ENCODE measurements around the gene CHST11. TPM values are rescaled to one million over a fixed set of nuclear protein-coding genes. Genes with fewer than 3 reads are reported as not detected.

Gene CHST11
- total and polyA plus RNA-seq, 2 of the 4 experiments (the other 2 are of a cell fraction), result 1.4 to 2.7 TPM

DNA sequence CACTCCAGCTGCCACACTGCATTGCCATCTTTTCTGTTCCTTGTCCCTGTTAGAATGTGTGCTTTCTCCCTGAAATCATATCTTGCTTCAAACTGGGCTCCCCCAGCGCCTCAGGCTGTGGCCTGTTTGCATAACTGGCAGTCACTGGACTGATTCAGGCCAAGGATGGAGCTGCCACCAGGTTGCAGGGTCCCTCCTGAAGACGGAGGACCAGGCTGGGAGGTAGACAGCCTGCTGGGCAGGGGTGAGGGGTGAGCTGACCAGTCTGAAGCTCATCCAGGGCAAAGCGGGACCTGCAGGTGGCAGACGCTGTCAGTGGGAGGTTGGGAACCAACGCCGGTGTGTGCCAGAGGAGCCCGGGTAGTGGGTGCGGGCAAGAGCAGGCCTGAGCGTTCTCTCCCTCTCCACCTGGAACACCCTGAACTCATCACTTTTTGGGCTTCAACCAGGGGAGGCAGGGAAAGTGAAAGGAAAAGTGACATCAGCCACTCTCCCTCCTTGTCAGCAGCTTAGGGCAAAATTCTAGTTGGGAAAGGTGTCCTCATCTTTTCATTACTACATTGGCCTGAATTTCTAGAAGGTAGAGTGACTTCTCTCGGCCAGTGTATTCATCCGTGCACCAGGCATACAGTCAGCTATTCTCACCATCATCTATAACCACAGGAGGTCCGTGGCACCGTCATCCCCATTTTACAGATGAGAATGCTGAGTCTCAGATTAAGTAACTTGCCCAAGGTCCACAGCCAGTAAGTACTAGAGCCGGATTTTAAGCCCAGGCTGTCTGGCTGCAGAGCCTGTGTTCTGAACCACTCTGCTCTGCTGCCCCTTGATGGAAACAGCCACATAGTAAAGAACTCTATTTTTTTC, 282.3 kb downstream of the CHST11 start:
- Histone ChIP-seq H2AK9ac (replicated peaks; ENCODE audit: low read depth, low read length, poor library complexity) (no peak overlapping the region), H2BK20ac (ENCODE audit: low read depth, low read length) (no peak overlapping the region), H4K8ac (ENCODE audit: low read depth in 2 of 2, low read length in 2 of 2) (no peak overlapping the region), H4K20me1 (ENCODE audit: insufficient read depth, low read length) (no peaks in the 10 kb centered on the region; the same call in 1 of the 2 replicates), H3K79me1 (ENCODE audit: low read depth in 1 of 2, low read length in 2 of 2) (no peaks in the 10 kb centered on the region), H3K9me3 (ENCODE audit: control insufficient read depth, insufficient read depth, low read length) (no peaks in the 10 kb centered on the region), H3K4me2 (ENCODE audit: low read depth, low read length) (no peak overlapping the region), H3K9ac (ENCODE audit: low read depth, low read length) (no peak overlapping the region), H3K4ac (ENCODE audit: low read depth, low read length) (no peak overlapping the region), H3K36me3 (ENCODE audit: control insufficient read depth, insufficient read depth, low read length) (no peaks in the 10 kb centered on the region), H3K14ac (replicated peaks; ENCODE audit: low read depth, low read length) (no peak overlapping the region), H3K4me1 (ENCODE audit: control insufficient read depth, insufficient read depth, low read length) (no peaks in the 10 kb centered on the region; the same call in 1 of the 2 replicates), H2AFZ (replicated peaks; ENCODE audit: low read length, poor library complexity) (no peak overlapping the region), H3K56ac (ENCODE audit: extremely low read depth, insufficient read depth, low read length) (no peak overlapping the region), H2BK120ac (ENCODE audit: low read depth, low read length) (no peak overlapping the region), H4K91ac (ENCODE audit: insufficient read depth, low read depth, low read length) (no peak overlapping the region), H3K9me1 (ENCODE audit: insufficient read depth, low read length) (peaks cover 3% of the 10 kb centered on the region; the same call in 1 of the 2 replicates), H2BK15ac (ENCODE audit: low read depth, low read length) (no peak overlapping the region), H2AK5ac (ENCODE audit: low read depth, low read length) (no peak overlapping the region), H3K23ac (ENCODE audit: low read depth, low read length) (no peak overlapping the region), H3K4me3 (ENCODE audit: insufficient read depth, low read depth, low read length) (no peak overlapping the region), H4K5ac (ENCODE audit: low read depth, low read length) (no peak overlapping the region), H3K27ac (ENCODE audit: insufficient read depth, low read length) (no peak overlapping the region), H3K18ac (ENCODE audit: low read depth, low read length) (no peak overlapping the region), H2BK5ac (ENCODE audit: low read depth, low read length, poor library complexity, severe bottlenecking) (no peak overlapping the region), H3K27me3 (ENCODE audit: control insufficient read depth, insufficient read depth, low read length) (peaks cover 12% of the 10 kb centered on the region)
- no peak for DNase-seq
- 82% methylated on average over 6 of the region's 14 CpGs; no CpG with 5 or more reads in 1 of the 2 experiments for WGBS, 2 experiments (ENCODE audit: extremely low coverage in 2 of 2, insufficient read length in 1 of 2)
- dilution Hi-C loops (cut with HindIII; ENCODE audit: low sequenced_read_pairs, unreplicated experiment), result no loop called here
- TF ChIP-seq NFE2L2 (IDR thresholded peaks at IDR 0.05; ENCODE audit: low read depth, low read length) (no peak), MAZ (IDR thresholded peaks at IDR 0.05; ENCODE audit: borderline replicate concordance, low read depth, low read length) (no peak), POLR2A (IDR thresholded peaks at IDR 0.05; ENCODE audit: low read depth, low read length) (no peak), SMC3 (IDR thresholded peaks at IDR 0.05; ENCODE audit: low read depth, low read length) (no peak), CHD1 (IDR thresholded peaks at IDR 0.05; ENCODE audit: low read depth, low read length) (no peak)
- ATAC-seq (ENCODE audit: low read depth), result no peak
- CTCF ChIA-PET, result no interaction called here
- in situ Hi-C loops (cut with MboI; ENCODE audit: low sequenced_read_pairs), result no loop called here
- BruUV-seq (replicated peaks), result no TSS peak
- intact Hi-C loops (cut with micrococcal nuclease), result no loop called here
- POLR2A ChIA-PET (ENCODE audit: unreplicated experiment), result interaction anchor here (0.8 kb wide), 1 partner anchor 10 kb away, joined by 3 read pairs; no protein-coding TSS in a partner anchor
